Measurements from ENCODE around the gene MAGI2.

MAGI2 gene

DNA sequence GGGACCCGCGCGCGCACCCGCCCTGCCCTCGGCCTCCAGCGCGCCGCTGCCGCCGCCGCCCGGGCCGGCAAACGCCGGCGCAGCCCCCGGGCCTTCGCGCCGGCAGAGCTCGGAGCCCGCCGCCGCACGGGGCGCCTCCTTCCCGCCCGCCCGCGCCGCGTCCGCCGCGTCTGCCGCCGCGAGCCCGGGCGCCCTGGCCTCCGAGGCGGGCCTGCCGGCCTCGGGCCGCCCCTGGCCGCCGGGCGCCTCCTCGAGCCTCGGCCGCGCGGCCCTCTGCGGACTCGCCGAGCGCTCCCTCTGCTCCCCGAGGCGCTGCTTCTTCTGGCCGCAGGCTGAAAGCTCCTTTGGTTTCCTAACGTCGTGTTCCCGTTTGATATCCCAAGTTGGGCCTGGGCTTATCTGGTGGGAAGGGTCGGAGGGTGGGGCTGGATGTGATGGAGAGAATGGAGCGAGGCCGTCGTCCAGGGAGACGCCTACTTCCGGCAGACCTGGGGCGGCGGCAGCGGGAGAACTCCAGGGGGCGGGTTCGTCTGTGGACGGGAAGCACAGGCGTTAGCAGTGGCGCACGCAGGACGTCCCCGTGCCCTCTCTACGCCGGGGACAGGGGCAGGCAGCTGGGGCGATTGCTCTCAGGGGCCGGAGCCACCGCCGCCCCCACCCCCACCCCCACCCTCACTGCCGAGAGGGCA is 1433.9 kb downstream of the MAGI2 start:
- Histone ChIP-seq H3K4me3 (ENCODE audit: low read length in 2 of 2) (peak overlapping the region in 1 of 2 donors; percentile 91), H2BK12ac (ENCODE audit: low read length) (no peak overlapping the region), H3K4ac (ENCODE audit: low read length) (no peak overlapping the region), H3K23ac (ENCODE audit: low read depth, low read length, poor library complexity) (peak overlapping the region; percentile 94), H3K9me3 (replicated peaks in 1 of 2; ENCODE audit: control insufficient read depth in 2 of 2, insufficient read depth in 1 of 2, low read depth in 1 of 2, low read length in 2 of 2) (no peaks in the 10 kb centered on the region), H3K4me1 (ENCODE audit: control insufficient read depth in 2 of 2, insufficient read depth in 1 of 2, low read depth in 1 of 2, low read length in 2 of 2) (peaks cover 6 to 14% of the 10 kb centered on the region in 2 donors), H2BK5ac (ENCODE audit: low read length) (peak overlapping the region; percentile 26), H4K8ac (ENCODE audit: low read depth, low read length) (no peak overlapping the region), H3K36me3 (replicated peaks in 1 of 2; ENCODE audit: control insufficient read depth in 2 of 2, insufficient read depth in 2 of 2, low read length in 2 of 2) (no peaks in the 10 kb centered on the region), H2BK120ac (ENCODE audit: low read depth, low read length) (no peak overlapping the region), H3K14ac (ENCODE audit: low read length) (no peak overlapping the region), H3K27me3 (ENCODE audit: control insufficient read depth in 3 of 3, insufficient read depth in 3 of 3, low read depth in 1 of 3, low read length in 3 of 3) (no peaks in the 10 kb centered on the region), H2AK5ac (ENCODE audit: low read depth, low read length) (no peak overlapping the region), H2AFZ (ENCODE audit: low read length) (no peak overlapping the region), H3K4me2 (ENCODE audit: insufficient read depth, low read length, poor library complexity, severe bottlenecking) (peak overlapping the region; percentile 65), H2BK15ac (ENCODE audit: low read length) (peak overlapping the region; percentile 38), H3K27ac (replicated peaks; ENCODE audit: low read length) (peak overlapping the region; percentile 84), H3K18ac (ENCODE audit: low read length) (peak overlapping the region; percentile 92), H3K9ac (ENCODE audit: low read depth, low read length, poor library complexity) (peak overlapping the region; percentile 12), H4K91ac (ENCODE audit: low read depth, low read length, poor library complexity) (no peak overlapping the region), H3K79me1 (ENCODE audit: low read depth, low read length) (no peaks in the 10 kb centered on the region)
- peak; percentile 70 for DNase-seq (ENCODE audit: low spot score)
- no CpG with 5 or more reads among the region's 88 CpGs for WGBS, 2 donors (ENCODE audit: extremely low coverage in 2 of 2, insufficient read length in 2 of 2, insufficient replicate concordance in 1 of 2)

DNA sequence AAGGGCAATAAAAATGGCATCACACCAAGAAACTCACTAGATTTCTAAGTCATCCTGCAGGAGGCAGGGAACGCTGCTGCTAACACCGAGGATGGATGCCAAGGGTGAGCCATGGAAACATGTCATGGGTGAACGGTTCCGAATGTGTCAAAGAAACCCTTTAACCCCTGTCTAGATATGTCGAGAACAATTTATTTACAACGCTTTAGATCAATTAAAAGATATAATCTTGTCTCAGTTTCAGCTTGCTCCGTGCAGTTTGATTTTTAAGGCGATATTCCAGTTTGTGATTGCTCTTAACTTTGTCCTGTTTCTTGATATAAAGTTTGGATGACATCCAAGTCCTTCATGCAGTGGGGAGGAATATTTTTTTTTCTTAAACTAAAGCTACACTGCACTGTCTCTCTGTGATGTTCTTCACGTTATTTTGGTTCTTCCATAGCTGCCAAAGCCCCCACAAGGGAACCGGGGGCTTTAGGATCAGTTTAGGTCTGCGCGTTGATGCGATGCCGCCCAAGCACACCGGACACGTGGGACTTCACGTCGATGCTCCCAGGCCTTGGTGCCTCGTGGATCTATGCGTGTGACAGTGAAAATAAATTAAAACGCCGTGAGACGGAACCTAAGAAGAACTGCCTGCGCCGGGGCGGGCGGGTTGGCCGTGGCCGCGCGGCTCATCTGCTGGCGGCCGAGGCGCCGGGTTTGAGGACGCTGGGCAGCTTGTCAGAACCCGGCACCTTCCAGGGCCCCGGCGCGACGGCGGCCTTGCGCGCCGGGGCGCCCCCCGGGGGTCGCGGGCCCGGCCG is 1434.6 kb downstream of the MAGI2 start:
- no peak overlapping the region for H2BK15ac ChIP-seq (ENCODE audit: low read length)
- no peak for DNase-seq (ENCODE audit: low spot score)
- H2BK12ac ChIP-seq (ENCODE audit: low read length): no peak overlapping the region
- no peak overlapping the region for H3K4ac ChIP-seq (ENCODE audit: low read length)
- H4K8ac ChIP-seq (ENCODE audit: low read depth, low read length): no peak overlapping the region
- no peaks in the 10 kb centered on the region for H3K27me3 ChIP-seq (ENCODE audit: control insufficient read depth in 3 of 3, insufficient read depth in 3 of 3, low read depth in 1 of 3, low read length in 3 of 3)
- peak overlapping the region; percentile 65 for H3K4me2 ChIP-seq (ENCODE audit: insufficient read depth, low read length, poor library complexity, severe bottlenecking)
- no peak overlapping the region for H2AFZ ChIP-seq (ENCODE audit: low read length)
- peak overlapping the region in 1 of 2 donors; percentile 91 for H3K4me3 ChIP-seq (ENCODE audit: low read length in 2 of 2)
- no peak overlapping the region for H2BK120ac ChIP-seq (ENCODE audit: low read depth, low read length)
- no peak overlapping the region for H3K23ac ChIP-seq (ENCODE audit: low read depth, low read length, poor library complexity)
- no peaks in the 10 kb centered on the region for H3K9me3 ChIP-seq (replicated peaks in 1 of 2; ENCODE audit: control insufficient read depth in 2 of 2, insufficient read depth in 1 of 2, low read depth in 1 of 2, low read length in 2 of 2)
- no peaks in the 10 kb centered on the region for H3K79me1 ChIP-seq (ENCODE audit: low read depth, low read length)
- no peak overlapping the region for H4K91ac ChIP-seq (ENCODE audit: low read depth, low read length, poor library complexity)
- peak overlapping the region; percentile 89 for H3K18ac ChIP-seq (ENCODE audit: low read length)
- peaks cover 6 to 14% of the 10 kb centered on the region in 2 donors for H3K4me1 ChIP-seq (ENCODE audit: control insufficient read depth in 2 of 2, insufficient read depth in 1 of 2, low read depth in 1 of 2, low read length in 2 of 2)
- no peak overlapping the region for H3K27ac ChIP-seq (replicated peaks; ENCODE audit: low read length)
- peak overlapping the region; percentile 92 for H2AK5ac ChIP-seq (ENCODE audit: low read depth, low read length)
- peak overlapping the region; percentile 35 for H3K9ac ChIP-seq (ENCODE audit: low read depth, low read length, poor library complexity)
- H3K14ac ChIP-seq (ENCODE audit: low read length): no peak overlapping the region
- no CpG with 5 or more reads among the region's 51 CpGs for WGBS, 2 donors (ENCODE audit: extremely low coverage in 2 of 2, insufficient read length in 2 of 2, insufficient replicate concordance in 1 of 2)
- no peak overlapping the region for H2BK5ac ChIP-seq (ENCODE audit: low read length)
- H3K36me3 ChIP-seq (replicated peaks in 1 of 2; ENCODE audit: control insufficient read depth in 2 of 2, insufficient read depth in 2 of 2, low read length in 2 of 2): no peaks in the 10 kb centered on the region

DNA sequence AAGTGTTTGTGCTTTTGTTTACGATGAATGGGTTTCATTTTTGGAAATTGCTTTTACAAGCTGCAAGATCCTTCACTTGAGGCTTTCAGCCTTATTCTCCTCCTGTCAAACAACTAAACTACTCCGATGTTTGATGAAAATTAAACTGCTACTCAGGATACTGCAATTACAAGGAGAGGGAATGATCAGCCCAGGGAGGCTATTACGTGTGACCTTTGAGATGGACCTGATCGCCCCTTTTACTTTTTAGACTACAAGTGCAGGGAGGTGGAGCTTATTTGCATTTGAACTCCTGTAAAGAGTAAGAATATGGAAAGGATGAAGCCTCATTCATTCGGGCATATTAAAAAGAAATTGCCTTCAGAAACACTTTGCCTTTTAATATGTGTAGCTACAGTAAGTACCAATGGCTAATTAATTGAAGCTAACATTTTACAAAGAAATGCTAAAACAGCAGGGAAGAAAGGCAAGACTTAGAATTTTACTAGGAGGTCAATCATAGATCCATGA is 1435.8 kb downstream of the MAGI2 start:
- Histone ChIP-seq H3K4me2 (ENCODE audit: insufficient read depth, low read length, poor library complexity, severe bottlenecking) (no peak overlapping the region), H3K4ac (ENCODE audit: low read length) (no peak overlapping the region), H3K79me1 (ENCODE audit: low read depth, low read length) (no peaks in the 10 kb centered on the region), H3K14ac (ENCODE audit: low read length) (no peak overlapping the region), H2BK12ac (ENCODE audit: low read length) (no peak overlapping the region), H3K4me1 (ENCODE audit: control insufficient read depth in 2 of 2, insufficient read depth in 1 of 2, low read depth in 1 of 2, low read length in 2 of 2) (peaks cover 6 to 14% of the 10 kb centered on the region in 2 donors), H3K23ac (ENCODE audit: low read depth, low read length, poor library complexity) (no peak overlapping the region), H3K27ac (replicated peaks; ENCODE audit: low read length) (no peak overlapping the region), H3K27me3 (ENCODE audit: control insufficient read depth in 3 of 3, insufficient read depth in 3 of 3, low read depth in 1 of 3, low read length in 3 of 3) (no peaks in the 10 kb centered on the region), H3K36me3 (replicated peaks in 1 of 2; ENCODE audit: control insufficient read depth in 2 of 2, insufficient read depth in 2 of 2, low read length in 2 of 2) (no peaks in the 10 kb centered on the region), H4K91ac (ENCODE audit: low read depth, low read length, poor library complexity) (no peak overlapping the region), H2BK15ac (ENCODE audit: low read length) (no peak overlapping the region), H3K18ac (ENCODE audit: low read length) (no peak overlapping the region), H2AFZ (ENCODE audit: low read length) (no peak overlapping the region), H4K8ac (ENCODE audit: low read depth, low read length) (no peak overlapping the region), H3K4me3 (ENCODE audit: low read length in 2 of 2) (no peak overlapping the region), H2BK120ac (ENCODE audit: low read depth, low read length) (no peak overlapping the region), H3K9me3 (replicated peaks in 1 of 2; ENCODE audit: control insufficient read depth in 2 of 2, insufficient read depth in 1 of 2, low read depth in 1 of 2, low read length in 2 of 2) (no peaks in the 10 kb centered on the region), H3K9ac (ENCODE audit: low read depth, low read length, poor library complexity) (no peak overlapping the region), H2BK5ac (ENCODE audit: low read length) (no peak overlapping the region), H2AK5ac (ENCODE audit: low read depth, low read length) (no peak overlapping the region)
- DNase-seq (ENCODE audit: low spot score): no peak
- WGBS, 2 donors (ENCODE audit: extremely low coverage in 2 of 2, insufficient read length in 2 of 2, insufficient replicate concordance in 1 of 2): no CpG with 5 or more reads among the region's 5 CpGs

Data from neuronal stem cell (in vitro differentiated cells).